Liver (tissue), 3 donors: ENCODE data around the gene PLEKHA6.

ENCODE experiments used
- CTCF ChIP-seq: fragments of 150-350 bp; IDR thresholded peaks from 2 replicates; pipeline ENCODE4 v1.5.1; 2017; ENCODE audit warnings: improper control_type of control experiment, low read depth, low read length; ENCODE audit not compliant: missing input control
- GABPA ChIP-seq, 2 donors: IDR thresholded peaks in 1 of 2; conservative IDR thresholded peaks in 1 of 2; 2 replicates each; pipeline ENCODE4 v1.6.1; 2016; ENCODE audit warnings: antibody characterized with exemption in 2 of 2, mild to moderate bottlenecking in 1 of 2, moderate library complexity in 1 of 2
- RAD21 ChIP-seq, 2 donors: IDR thresholded peaks; 2 replicates each; pipeline ENCODE4 v1.6.1; 2016; ENCODE audit warnings: antibody characterized with exemption in 2 of 2, mild to moderate bottlenecking in 2 of 2
- TAF1 ChIP-seq: conservative IDR thresholded peaks from 2 replicates; pipeline ENCODE4 v1.6.1; 2016; ENCODE audit warnings: antibody characterized with exemption, mild to moderate bottlenecking
- YY1 ChIP-seq: IDR thresholded peaks from 2 replicates; pipeline ENCODE4 v1.6.1; 2016; ENCODE audit warnings: antibody characterized with exemption, mild to moderate bottlenecking
- donor health status: healthy.
- donor health status: healthy.

- TF ChIP-seq GABPA (IDR thresholded peaks at IDR 0.05 in 1 of 2, conservative IDR thresholded peaks at IDR 0.05 in 1 of 2) = no peak
- no peak for TF ChIP-seq CTCF
- no peak for TF ChIP-seq RAD21 (IDR thresholded peaks at IDR 0.05)
- TF ChIP-seq YY1 = no peak
- TF ChIP-seq TAF1 = no peak
Observed at GRCh38 chr1:204391629-204392028, 31.9 kb upstream of the PLEKHA6 start.
